Stomach (tissue), 4 donors: ENCODE data around the gene DHRS7B.

Source experiments
- CTCF ChIP-seq, 7 experiments: fragments of 450-650 bp in 4 of 7; fragments of 200-600 bp in 3 of 7; sonication (generic) in 3 of 7; IDR thresholded peaks; one replicate each; pipeline ENCODE4 v1.5.1; 2016 to 2019; ENCODE audit warnings: antibody characterized with exemption in 7 of 7, control low read depth in 2 of 7, mild to moderate bottlenecking in 1 of 7
- EP300 ChIP-seq: sonication (generic); formaldehyde crosslinking; IDR thresholded peaks from one replicate; pipeline ENCODE4 v1.6.1; 2017; ENCODE audit warnings: antibody characterized with exemption
- POLR2A ChIP-seq, 4 donors: fragments of 450-650 bp; IDR thresholded peaks; one replicate each; pipeline ENCODE4 v1.6.1; 2016; ENCODE audit warnings: antibody characterized with exemption in 4 of 4, control low read depth in 2 of 4, mild to moderate bottlenecking in 1 of 4, moderate library complexity in 1 of 4

- TF ChIP-seq CTCF (IDR thresholded peaks at IDR 0.05), result no peak
- TF ChIP-seq POLR2A (IDR thresholded peaks at IDR 0.05), result no peak
- TF ChIP-seq EP300, result no peak
Observed at GRCh38 chr17:21213638-21214014, 86.9 kb downstream of the DHRS7B start.
